Naive thymus-derived CD4-positive, alpha-beta T cell (primary cell): ENCODE results near the gene HSPBP1. TPM values are rescaled to one million over a fixed set of nuclear protein-coding genes. Genes with fewer than 3 reads are reported as not detected.
A peak's percentile ranks its signal among the peaks of the same experiment; 100 is the strongest.

Experiments used
- ATAC-seq: fragments of 150-1000 bp; cut with Tn5 transposase; 2 replicates; pipeline ENCODE4 v1.10.0; 2021; ENCODE audit warnings: mild to moderate bottlenecking, moderate library complexity
- CTCF ChIA-PET: fragments of 350-600 bp; sonication (Branson Sonifier 250); formaldehyde crosslinking; loops from one replicate; lab custom pipeline; 2021; ENCODE audit warnings: antibody characterized with exemption; lab: Charles Lee
- POLR2A ChIA-PET: fragments of 350-600 bp; sonication (Branson Sonifier 250); formaldehyde crosslinking; loops from one replicate; lab custom pipeline; 2021; ENCODE audit warnings: antibody characterized with exemption, inconsistent platforms; lab: Charles Lee
- DNase-seq, 9 donors: peaks; one replicate each; pipeline versions ENCODE4 v3.0.0 to v3.0.0-alpha.2; 2020 to 2022; ENCODE audit warnings: mixed read lengths in 1 of 9
- H3K27ac ChIP-seq: one replicate; pipeline ENCODE4 v1.7.0; 2013; ENCODE audit warnings: mild to moderate bottlenecking, low read depth, low read length, moderate library complexity
- H3K27me3 ChIP-seq, 2 donors: one replicate each; pipeline ENCODE4 v1.7.0; 2013; ENCODE audit warnings: low read length in 2 of 2, mild to moderate bottlenecking in 2 of 2, moderate library complexity in 2 of 2; ENCODE audit not compliant: control insufficient read depth in 2 of 2, insufficient read depth in 2 of 2
- H3K36me3 ChIP-seq, 3 experiments: 1 replicate in 2 of 3; 2 replicates in 1 of 3; pipeline ENCODE4 v1.7.0; 2013; ENCODE audit warnings: low read length in 3 of 3, mild to moderate bottlenecking in 3 of 3, moderate library complexity in 1 of 3; ENCODE audit not compliant: insufficient read depth in 3 of 3, control insufficient read depth in 2 of 3
- H3K4me1 ChIP-seq, 2 donors: one replicate each; pipeline ENCODE4 v1.7.0; 2013; ENCODE audit warnings: low read length in 2 of 2, mild to moderate bottlenecking in 2 of 2, moderate library complexity in 1 of 2; ENCODE audit not compliant: control insufficient read depth in 2 of 2, insufficient read depth in 2 of 2
- H3K4me3 ChIP-seq: 2 replicates; pipeline ENCODE4 v1.7.0; 2013; ENCODE audit warnings: mild to moderate bottlenecking, low read length
- H3K9me3 ChIP-seq, 3 experiments: 1 replicate in 2 of 3; 2 replicates in 1 of 3; pipeline ENCODE4 v1.7.0; 2013; ENCODE audit warnings: low read length in 3 of 3; ENCODE audit not compliant: control insufficient read depth in 2 of 3
- H3K27ac Mint-ChIP-seq, 9 donors: one replicate each; pipeline ENCODE4 v1.8.0; 2020 to 2022; ENCODE audit warnings: mixed read lengths in 9 of 9, mild to moderate bottlenecking in 8 of 9, moderate library complexity in 5 of 9, inconsistent platforms in 2 of 9
- H3K27me3 Mint-ChIP-seq, 5 donors: one replicate each; pipeline ENCODE4 v1.8.0; 2021 to 2022; ENCODE audit warnings: mixed read lengths in 5 of 5, mild to moderate bottlenecking in 1 of 5
- H3K36me3 Mint-ChIP-seq, 5 donors: one replicate each; pipeline ENCODE4 v1.8.0; 2020 to 2022; ENCODE audit warnings: mixed read lengths in 5 of 5, mild to moderate bottlenecking in 3 of 5, inconsistent platforms in 1 of 5
- H3K4me1 Mint-ChIP-seq, 7 donors: one replicate each; pipeline ENCODE4 v1.8.0; 2020 to 2022; ENCODE audit warnings: mixed read lengths in 7 of 7, mild to moderate bottlenecking in 3 of 7, inconsistent platforms in 1 of 7
- H3K4me3 Mint-ChIP-seq, 10 donors: one replicate each; pipeline ENCODE4 v1.8.0; 2020 to 2022; ENCODE audit warnings: mild to moderate bottlenecking in 10 of 10, mixed read lengths in 10 of 10, moderate library complexity in 6 of 10, inconsistent platforms in 2 of 10
- H3K9me3 Mint-ChIP-seq, 11 donors: one replicate each; pipeline ENCODE4 v1.8.0; 2020 to 2022; ENCODE audit warnings: mixed read lengths in 11 of 11, mild to moderate bottlenecking in 4 of 11, inconsistent platforms in 1 of 11, moderate library complexity in 1 of 11
- intact Hi-C, 2 donors: fragments of 100-400 bp; cut with micrococcal nuclease; formaldehyde crosslinking; loops; one replicate each; pipeline ENCODE4 v1.15.1; 2023
- polyA plus RNA-seq, 2 donors: library from polyadenylated mRNA; unstranded; fragments of 300-500 nt; fragmentation: Illumina TruSeq; gene quantifications; one replicate each; pipeline ENCODE4 v1.2.3, GENCODE V29; 2021
- total RNA-seq, 6 experiments: library from RNA in 5 of 6; stranded (reverse) in 5 of 6; gene quantifications; 1 replicate in 5 of 6; 2 replicates in 1 of 6; pipeline ENCODE4 v1.2.3 and lab custom pipeline; 2021 to 2026

The HSPBP1 gene
- total and polyA plus RNA-seq, 7 experiments from 2014 or later, result 15.0 to 44.7 (median 19.2) TPM

GRCh38 chr19:55251341-55252081 is 28.4 kb downstream of the HSPBP1 start:
- peaks cover 1 to 36% (median 3%) of the 10 kb centered on the region in 3 experiments for H3K36me3 ChIP-seq
- peak overlapping the region; percentile 75 to 99 (median 84) for H3K4me3 Mint-ChIP-seq
- peak overlapping the region; percentile 89 to 98 (median 97) for H3K27ac Mint-ChIP-seq
- H3K36me3 Mint-ChIP-seq, result peaks cover 0 to 35% (median 7%) of the 10 kb centered on the region in 5 donors
- peak in 1 of 9 donors; percentile 37 for DNase-seq
- ATAC-seq, result no peak
- intact Hi-C loops, result loop anchor here in 1 of 2 donors (10.0 kb wide), 2 partner anchors 167 to 893 kb away; partner anchors contain the start of gene ZNF444
- H3K27me3 Mint-ChIP-seq, result no peaks in the 10 kb centered on the region
- no peaks in the 10 kb centered on the region for H3K27me3 ChIP-seq
- CTCF ChIA-PET, result no interaction called here
- H3K4me1 ChIP-seq, result peaks cover 68 to 80% of the 10 kb centered on the region in 2 donors
- H3K9me3 Mint-ChIP-seq, result no peaks in the 10 kb centered on the region
- peaks cover 56 to 81% (median 66%) of the 10 kb centered on the region in 7 donors for H3K4me1 Mint-ChIP-seq
- no peaks in the 10 kb centered on the region for H3K9me3 ChIP-seq
- peak overlapping the region; percentile 25 for H3K4me3 ChIP-seq
- peak overlapping the region; percentile 66 for H3K27ac ChIP-seq
- POLR2A ChIA-PET, result interaction anchor here (0.6 to 12.3 kb wide), 3 partner anchors 8 to 132 kb away, joined by 3 to 156 read pairs (median 4); partner anchors contain the start of genes BRSK1, HSPBP1 and PPP6R1

DNA sequence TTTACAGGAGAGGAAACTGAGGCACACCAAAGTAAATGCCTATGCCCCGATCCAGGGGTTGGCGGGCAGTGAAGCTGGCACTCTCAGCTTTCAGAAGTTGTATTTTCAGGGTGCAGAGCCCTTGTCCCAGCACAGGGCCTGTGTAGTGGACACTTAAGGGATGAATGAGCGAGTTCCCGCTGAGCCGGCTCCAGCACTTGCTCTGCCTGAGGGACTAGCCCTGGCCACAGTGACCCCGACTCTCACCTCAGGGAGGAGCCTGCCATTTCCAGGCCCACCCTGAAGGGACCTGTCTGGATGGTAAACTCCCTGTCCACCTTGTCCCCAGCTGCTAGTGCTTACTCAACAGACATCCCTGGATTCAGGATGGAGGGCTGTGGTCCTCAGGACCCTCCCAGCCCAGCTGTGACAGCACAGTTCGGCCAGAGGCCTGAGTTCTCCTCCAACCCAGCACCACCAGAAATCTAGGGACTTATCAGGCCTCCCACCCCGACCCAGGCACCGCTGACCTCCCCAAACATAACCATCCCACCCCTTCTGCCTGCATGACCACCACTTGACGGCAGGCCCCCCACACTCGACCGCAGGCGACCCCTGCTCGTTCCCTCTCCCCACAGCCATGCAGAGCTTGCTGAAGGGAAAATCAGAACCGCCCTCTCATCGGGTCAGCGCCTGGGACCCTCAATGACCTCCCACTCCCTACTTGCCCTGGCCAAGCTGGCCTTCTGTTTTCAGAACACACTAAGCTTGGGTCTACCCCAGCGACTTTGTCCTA is 29.5 kb downstream of the HSPBP1 start:
- Histone ChIP-seq H3K27ac (peak overlapping the region; percentile 66), H3K27me3 (no peaks in the 10 kb centered on the region), H3K4me1 (peaks cover 59 to 69% of the 10 kb centered on the region in 2 donors), H3K9me3 (no peaks in the 10 kb centered on the region), H3K36me3 (peaks cover 8 to 46% (median 10%) of the 10 kb centered on the region in 3 experiments), H3K4me3 (no peak overlapping the region)
- Mint-ChIP-seq H3K27me3 (no peaks in the 10 kb centered on the region), H3K36me3 (peaks cover 0 to 25% (median 7%) of the 10 kb centered on the region in 5 donors), H3K27ac (peak overlapping the region; percentile 89 to 98 (median 97)), H3K4me1 (peaks cover 45 to 70% (median 56%) of the 10 kb centered on the region in 7 donors), H3K4me3 (peak overlapping the region; percentile 75 to 99 (median 84)), H3K9me3 (peaks cover 0 to 1% (median 0%) of the 10 kb centered on the region in 11 donors)
- POLR2A ChIA-PET, result interaction anchor here (1.2 kb wide), 1 partner anchor 9 kb away, joined by 4 read pairs; the partner anchor contains the start of gene PPP6R1
- no peak for DNase-seq
- CTCF ChIA-PET, result interaction anchor here (0.6 kb wide), 1 partner anchor 14 kb away, joined by 4 read pairs; no protein-coding TSS in a partner anchor
- no peak for ATAC-seq
- intact Hi-C loops, result loop anchor here in 1 of 2 donors (10.0 kb wide), 2 partner anchors 166 to 894 kb away; partner anchors contain the start of gene ZNF444

- Histone ChIP-seq H3K4me1 (peaks cover 53 to 63% of the 10 kb centered on the region in 2 donors), H3K27ac (no peak overlapping the region), H3K4me3 (no peak overlapping the region), H3K36me3 (peaks cover 13 to 52% (median 13%) of the 10 kb centered on the region in 3 experiments), H3K27me3 (no peaks in the 10 kb centered on the region), H3K9me3 (no peaks in the 10 kb centered on the region)
- H3K4me3 Mint-ChIP-seq, result peak overlapping the region in 1 of 10 donors; percentile 98
- no peak for DNase-seq
- peaks cover 0 to 1% (median 0%) of the 10 kb centered on the region in 11 donors for H3K9me3 Mint-ChIP-seq
- peaks cover 40 to 64% (median 51%) of the 10 kb centered on the region in 7 donors for H3K4me1 Mint-ChIP-seq
- H3K36me3 Mint-ChIP-seq, result peaks cover 0 to 19% (median 7%) of the 10 kb centered on the region in 5 donors
- ChIA-PET CTCF (interaction anchor here (0.6 kb wide), 1 partner anchor 14 kb away, joined by 4 read pairs; no protein-coding TSS in a partner anchor), POLR2A (no interaction called here)
- no peaks in the 10 kb centered on the region for H3K27me3 Mint-ChIP-seq
- intact Hi-C loops, result loop anchor here in 1 of 2 donors (10.0 kb wide), 2 partner anchors 165 to 895 kb away; partner anchors contain the start of gene ZNF444
- peak overlapping the region in 1 of 9 donors; percentile 17 for H3K27ac Mint-ChIP-seq
- no peak for ATAC-seq
These were observed 30.1 kb downstream of the HSPBP1 start for GRCh38 chr19:55249841-55250240.

DNA sequence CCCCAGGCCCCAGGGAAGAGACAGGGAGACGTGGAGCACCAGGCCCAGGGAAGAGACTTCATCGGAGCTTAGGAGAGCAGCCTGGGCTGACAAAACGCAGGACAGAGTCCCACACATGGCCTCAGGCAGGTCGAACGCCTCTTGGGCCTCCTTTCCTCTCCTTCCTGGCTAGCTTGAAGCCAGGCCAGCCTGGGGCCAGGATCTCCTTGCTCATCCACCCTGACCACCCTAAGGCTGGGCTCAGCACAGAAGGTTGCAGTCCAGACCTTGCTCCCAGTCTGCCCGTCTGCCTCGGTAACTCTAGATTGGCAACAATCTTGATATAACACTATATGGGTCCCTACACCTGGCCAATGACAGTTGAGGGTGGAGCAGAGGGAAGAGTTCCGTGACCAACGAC is 31.2 kb downstream of the HSPBP1 start:
- intact Hi-C loops, result no loop called here
- Mint-ChIP-seq H3K27ac (peak overlapping the region in 6 of 9 donors; percentile 11 to 71 (median 54)), H3K9me3 (peaks cover 0 to 1% (median 0%) of the 10 kb centered on the region in 11 donors), H3K27me3 (no peaks in the 10 kb centered on the region), H3K36me3 (peaks cover 0 to 24% (median 7%) of the 10 kb centered on the region in 5 donors), H3K4me3 (peak overlapping the region in 6 of 10 donors; percentile 13 to 98 (median 47)), H3K4me1 (peaks cover 29 to 56% (median 43%) of the 10 kb centered on the region in 7 donors)
- peaks cover 48 to 60% of the 10 kb centered on the region in 2 donors for H3K4me1 ChIP-seq
- no peak for DNase-seq
- ChIA-PET CTCF (no interaction called here), POLR2A (interaction anchor here (1.4 kb wide), 1 partner anchor 8 kb away, joined by 3 read pairs; no protein-coding TSS in a partner anchor)
- no peak for ATAC-seq
- peaks cover 17 to 64% (median 22%) of the 10 kb centered on the region in 3 experiments for H3K36me3 ChIP-seq
- no peaks in the 10 kb centered on the region for H3K27me3 ChIP-seq
- H3K9me3 ChIP-seq, result no peaks in the 10 kb centered on the region
- no peak overlapping the region for H3K27ac ChIP-seq
- H3K4me3 ChIP-seq, result no peak overlapping the region

DNA sequence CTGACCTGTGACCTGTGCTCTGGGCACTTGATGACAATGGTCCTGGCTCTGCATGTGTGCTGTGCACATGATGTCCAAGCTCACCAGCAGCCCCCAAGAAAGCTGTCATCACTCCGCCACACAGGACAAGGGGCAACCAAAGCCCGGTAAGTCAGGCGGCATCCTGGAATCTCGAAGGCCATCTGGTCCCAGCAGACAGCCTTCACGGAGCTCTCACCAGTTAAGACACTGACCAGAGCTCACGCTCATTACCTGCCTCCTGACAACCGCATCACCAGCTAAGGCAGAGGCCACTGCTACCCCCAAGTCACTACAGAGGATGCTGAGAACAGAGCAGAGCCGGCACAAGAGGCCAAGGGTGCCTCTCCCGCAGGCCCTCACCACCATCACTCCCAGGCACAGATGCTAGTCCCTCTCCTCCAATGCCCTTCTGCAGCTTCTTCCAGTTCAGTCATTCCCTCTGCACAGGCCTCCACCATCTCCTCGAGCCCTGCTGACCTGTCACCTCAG is 31.7 kb downstream of the HSPBP1 start:
- peaks cover 24 to 51% (median 38%) of the 10 kb centered on the region in 7 donors for H3K4me1 Mint-ChIP-seq
- Histone ChIP-seq H3K4me3 (no peak overlapping the region), H3K36me3 (peaks cover 17 to 69% (median 24%) of the 10 kb centered on the region in 3 experiments), H3K9me3 (no peaks in the 10 kb centered on the region), H3K27ac (no peak overlapping the region), H3K4me1 (peaks cover 43 to 55% of the 10 kb centered on the region in 2 donors), H3K27me3 (no peaks in the 10 kb centered on the region)
- H3K4me3 Mint-ChIP-seq, result peak overlapping the region in 3 of 10 donors; percentile 33 to 98 (median 61)
- no peak for DNase-seq
- no peak for ATAC-seq
- peaks cover 0 to 29% (median 7%) of the 10 kb centered on the region in 5 donors for H3K36me3 Mint-ChIP-seq
- H3K27me3 Mint-ChIP-seq, result no peaks in the 10 kb centered on the region
- intact Hi-C loops, result no loop called here
- CTCF ChIA-PET, result interaction anchor here (0.6 kb wide), 1 partner anchor 9 kb away, joined by 3 read pairs; no protein-coding TSS in a partner anchor
- POLR2A ChIA-PET, result interaction anchor here (1.4 kb wide), 1 partner anchor 9 kb away, joined by 3 read pairs; no protein-coding TSS in a partner anchor
- H3K9me3 Mint-ChIP-seq, result peaks cover 0 to 1% (median 0%) of the 10 kb centered on the region in 11 donors
- peak overlapping the region in 2 of 9 donors; percentile 11 to 57 for H3K27ac Mint-ChIP-seq
